Stimulated activated CD8-positive, alpha-beta memory T cell treated with anti-CD3 and anti-CD28 coated beads, Interleukin-2, amount 100 ng/mL, for 48 hours (primary cell): Measurements from ENCODE around the gene SFT2D1.

Source experiments
- DNase-seq, 2 donors: peaks; one replicate each; pipeline ENCODE4 v3.0.0-alpha.2; 2020; ENCODE audit warnings: low read depth in 2 of 2

SFT2D1 gene

DNA sequence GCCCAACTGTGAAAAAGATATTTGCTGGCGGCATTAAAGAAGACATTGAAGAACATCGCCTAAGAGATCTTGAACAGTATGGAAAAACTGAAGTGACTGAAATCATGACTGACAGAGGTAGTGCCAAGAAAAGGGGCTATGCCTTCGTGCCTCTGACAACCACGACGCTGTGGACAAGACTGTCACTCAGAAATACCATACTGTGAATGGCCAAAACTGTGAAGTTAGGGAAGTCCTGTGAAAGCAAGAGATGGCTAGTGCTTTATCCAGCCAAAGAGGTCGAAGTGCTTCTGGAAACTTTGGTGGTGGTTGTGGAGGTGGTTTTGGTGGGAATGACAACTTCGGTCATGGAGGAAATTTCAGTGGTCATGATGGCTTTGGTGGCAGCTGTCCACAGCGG is 7.5 kb downstream of the SFT2D1 start:
- DNase-seq: no peak

DNA sequence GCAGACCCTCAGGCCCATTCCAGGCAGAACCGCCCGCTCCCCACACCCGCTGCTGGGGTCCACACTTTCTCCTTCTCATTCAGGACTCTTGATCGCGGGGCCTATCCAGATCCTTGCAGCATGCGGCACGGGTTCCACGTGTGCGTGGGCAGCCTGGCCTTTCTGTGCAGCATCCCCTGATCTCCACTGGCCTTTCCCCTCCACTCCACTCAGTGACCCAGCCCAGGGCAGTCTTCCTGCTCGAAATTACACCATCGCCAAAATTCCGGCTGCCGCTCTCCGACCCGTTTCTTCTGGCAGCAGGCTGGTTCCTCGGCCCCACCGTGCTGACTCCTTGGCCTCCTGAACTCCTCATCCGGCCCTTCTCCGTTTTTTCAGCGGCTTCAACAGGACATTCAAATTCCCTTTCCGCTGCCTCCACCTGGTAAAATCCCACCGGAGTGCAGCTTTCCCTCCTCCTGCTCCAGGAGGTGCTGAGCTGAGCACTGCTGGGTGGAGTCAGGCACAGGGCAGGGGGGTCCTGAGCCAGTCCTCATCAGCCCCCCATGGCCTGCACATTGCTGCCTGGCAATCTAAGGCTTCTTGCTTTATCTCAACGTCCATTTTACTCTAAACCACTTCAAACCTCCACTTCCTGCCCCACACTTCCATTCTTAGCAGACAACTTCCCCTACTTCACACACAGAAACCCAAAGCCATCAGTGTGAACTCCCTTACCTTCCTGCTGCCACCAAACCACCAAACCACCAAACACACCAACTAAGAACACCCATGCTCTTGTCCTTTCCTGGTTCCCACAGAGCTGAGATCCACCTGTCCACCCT is 9.0 kb downstream of the SFT2D1 start:
- no peak for DNase-seq

DNA sequence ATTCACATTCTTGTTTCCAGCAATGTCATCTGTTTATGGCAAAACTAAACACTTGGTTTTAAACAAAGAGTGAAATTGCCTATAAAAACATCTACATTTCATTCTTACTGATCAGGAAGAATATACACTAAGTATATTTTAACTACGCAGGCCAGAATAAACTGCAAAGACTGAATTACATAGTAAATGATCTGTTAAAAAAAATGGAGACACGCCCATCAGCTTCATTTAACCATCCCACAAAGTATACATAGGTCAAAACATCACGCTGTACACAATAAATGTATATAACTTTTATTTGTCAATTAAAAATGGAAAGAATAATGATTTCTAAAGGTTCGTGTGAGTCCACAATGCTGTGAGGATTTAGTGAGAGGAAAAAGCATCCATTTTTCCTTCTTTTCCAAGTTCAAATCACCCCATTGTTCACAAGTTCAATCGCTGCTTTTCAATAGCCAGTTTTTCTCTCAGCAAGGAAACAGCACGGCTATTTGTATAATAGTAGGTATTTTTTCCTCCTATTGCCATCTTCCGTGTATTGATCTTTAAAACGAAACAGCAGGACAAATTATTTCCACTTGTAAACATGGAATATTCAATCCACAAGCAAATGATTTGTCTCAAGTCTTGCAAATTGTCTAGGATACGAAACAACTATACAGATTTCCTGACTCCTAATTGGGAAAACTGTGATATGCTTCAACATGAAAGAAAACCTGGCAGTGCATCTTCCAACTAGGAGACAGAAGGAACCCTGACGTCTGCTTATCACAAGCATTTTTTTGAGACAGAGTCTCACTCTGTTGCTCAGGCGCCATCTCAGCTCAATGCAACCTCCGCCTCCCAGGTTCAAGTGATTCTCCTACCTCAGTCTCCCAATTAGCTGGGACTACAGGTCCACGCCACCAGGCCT is 10.6 kb downstream of the SFT2D1 start:
- no peak for DNase-seq

DNA sequence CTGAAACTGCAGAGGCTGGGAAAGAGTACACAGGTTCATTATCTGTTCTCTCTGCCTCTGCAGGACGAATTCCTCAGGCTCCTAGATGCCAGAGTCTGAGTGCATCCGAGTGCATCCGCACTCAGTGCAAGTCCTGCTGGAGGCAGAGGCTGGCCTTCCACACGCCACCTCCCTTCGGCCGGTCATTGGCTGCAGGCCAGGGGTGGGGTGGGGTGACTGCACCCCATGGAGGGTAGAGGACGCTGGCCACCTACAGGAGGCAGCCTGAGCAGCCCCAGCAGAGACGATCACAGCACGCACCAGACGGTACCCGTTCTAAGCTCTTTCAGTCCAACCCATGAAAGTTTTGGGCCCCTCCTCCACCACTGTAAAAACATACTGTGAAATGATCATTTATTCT is 11.7 kb downstream of the SFT2D1 start:
- DNase-seq: no peak

DNA sequence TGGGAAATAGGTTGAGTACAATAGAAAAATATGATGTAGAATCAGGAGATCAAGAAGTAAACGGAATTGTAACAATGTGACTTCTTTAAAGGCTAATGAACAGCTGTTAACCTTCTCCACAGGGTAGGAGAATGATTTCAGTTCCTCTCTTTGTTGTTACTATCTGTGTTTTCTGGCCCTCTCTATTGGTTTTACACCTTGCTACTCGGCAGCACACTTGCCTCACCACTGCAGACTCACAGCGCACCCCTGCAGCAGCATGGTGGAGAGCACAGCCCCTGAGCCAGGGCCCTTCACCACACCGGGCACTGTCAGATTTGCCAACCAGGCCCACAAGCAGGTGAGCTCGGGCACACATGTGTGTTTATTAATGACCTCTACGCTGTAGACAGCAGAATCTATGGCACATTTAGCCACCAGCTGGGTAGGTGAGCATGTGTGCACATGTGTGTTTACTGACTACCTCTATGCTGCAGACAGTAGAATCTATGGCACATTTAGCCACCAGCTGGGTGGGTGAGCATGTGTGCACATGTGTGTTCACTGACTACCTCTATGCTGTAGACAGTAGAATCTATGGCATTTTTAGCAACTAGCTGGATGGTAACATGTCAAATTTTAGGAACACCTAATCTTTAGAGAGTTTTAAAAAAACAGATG is 16.8 kb downstream of the SFT2D1 start:
- no peak for DNase-seq

DNA sequence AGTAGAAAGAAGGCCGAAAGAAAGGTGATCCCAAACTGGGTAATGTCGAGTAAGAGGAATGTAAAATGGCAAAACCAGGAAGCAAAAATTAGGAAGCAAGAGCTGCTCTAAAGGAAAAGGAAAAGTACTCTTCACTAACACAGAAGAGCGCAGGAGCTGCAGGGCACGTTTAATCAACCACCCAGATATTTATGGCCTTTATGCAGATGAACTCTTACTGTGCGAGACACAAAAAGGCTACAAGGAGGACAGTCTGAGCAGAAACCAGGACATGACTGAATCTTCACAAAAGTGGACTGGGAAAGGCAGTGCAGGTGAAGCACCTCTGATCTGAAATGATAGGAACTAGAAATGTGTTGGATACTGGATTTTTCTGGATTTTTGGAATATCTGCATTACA is 18.9 kb downstream of the SFT2D1 start:
- no peak for DNase-seq

DNA sequence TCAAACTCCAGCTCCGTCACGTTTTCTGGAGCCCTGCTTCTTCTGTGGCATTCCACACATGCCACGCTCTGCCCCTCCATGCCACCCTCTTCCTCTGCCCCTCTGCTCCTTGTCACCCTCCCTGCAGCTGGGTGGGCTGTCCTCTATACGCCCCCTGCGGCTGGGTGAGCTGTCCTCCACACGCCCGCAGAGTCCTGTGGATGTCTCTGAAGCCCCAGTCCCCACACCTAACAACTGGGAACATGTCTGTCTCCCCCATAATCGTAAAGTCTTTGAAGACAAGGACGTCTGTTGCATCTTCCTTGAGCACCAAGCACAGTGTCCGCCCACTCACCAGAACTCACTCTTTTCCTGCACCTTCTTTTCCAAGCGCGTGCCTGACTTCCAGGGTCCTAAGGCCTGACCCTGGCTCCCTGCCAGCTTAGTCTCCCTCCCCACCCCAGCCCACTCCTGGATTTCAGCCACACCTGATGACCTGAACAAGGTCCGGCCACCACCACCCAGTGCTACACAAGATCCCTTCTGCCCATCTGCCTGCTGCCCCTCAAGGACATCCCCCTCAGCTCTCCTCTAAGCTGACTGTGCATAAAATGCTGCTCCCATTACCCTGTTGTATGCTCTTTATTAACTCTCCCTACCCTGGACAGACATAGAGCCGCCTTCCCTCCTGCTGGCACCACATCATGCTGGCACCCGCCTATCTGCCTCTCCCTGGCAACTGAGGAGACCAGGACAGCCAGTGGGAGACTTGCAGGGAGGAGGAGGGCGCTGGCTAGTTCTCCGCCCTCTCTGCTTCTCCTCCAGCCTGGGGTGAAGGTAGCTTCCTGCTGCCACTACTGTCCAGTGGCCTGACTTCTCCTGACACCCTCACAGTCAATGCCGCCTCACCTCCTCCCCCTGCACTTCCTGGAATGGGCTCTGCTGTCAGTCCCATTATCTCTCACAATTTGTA is 23.4 kb downstream of the SFT2D1 start:
- DNase-seq: no peak

DNA sequence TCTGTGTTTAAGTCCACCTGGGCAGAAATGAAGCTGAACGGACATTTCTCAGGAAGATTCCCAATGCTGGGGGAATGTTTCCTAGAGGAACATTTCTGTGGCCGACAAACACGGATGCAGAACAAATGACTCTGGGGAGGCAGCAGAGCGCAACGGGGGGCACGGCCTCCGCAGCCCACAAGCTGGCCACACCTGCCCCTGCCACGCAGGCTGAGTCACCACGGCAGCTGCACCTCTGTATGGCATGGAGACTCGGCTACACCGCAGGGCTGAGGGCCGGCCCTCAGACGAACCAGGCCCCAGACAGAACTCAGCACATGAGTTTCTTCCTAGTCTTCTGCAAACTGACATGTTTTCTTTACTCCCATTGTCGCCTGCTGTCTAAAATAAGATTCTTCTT is 24.1 kb downstream of the SFT2D1 start:
- DNase-seq: no peak

DNA sequence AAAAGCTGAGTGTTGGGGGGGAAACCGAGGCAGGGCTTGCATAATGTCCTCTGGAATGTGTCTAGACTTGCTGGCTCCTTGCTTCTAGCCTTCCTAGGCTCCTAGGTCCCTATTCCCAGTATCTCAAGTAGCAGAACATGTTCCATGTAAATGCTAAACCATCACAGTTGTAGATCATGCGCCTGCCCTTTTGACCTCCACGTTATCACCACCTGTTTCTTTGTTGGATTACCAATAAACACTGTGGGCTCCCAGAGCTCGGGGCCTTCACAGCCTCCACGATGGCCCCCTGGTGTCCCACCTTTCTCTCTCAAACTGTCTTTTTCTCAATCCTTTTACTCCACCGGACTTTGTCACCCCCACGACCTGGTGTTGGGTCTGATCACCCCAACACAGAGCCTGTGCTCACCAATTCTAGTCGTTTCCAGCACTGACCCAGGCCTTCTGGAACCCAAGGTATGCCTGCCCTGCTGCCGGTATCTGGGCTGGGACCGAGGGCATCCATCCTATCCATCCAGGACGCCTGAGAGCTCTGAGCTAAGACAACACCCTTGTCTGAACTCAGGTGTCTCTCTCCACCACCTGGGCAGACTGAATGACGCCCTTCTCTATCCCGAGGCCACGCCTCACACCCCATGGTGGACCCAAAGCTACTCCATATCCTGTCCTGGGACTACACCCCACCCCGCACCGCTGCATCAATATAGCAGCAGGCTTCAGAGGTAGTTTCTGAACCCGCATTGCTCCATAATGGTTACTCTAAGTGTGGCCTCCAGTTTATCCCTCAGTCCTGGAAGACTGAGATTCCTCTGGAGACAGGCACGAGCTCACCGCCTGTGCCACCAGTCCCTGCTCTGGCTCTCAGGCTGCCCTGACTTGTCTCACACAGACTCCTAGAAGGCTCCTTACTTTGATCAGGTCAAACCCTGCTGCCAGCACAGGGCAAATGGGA is 24.8 kb downstream of the SFT2D1 start:
- no peak for DNase-seq

DNA sequence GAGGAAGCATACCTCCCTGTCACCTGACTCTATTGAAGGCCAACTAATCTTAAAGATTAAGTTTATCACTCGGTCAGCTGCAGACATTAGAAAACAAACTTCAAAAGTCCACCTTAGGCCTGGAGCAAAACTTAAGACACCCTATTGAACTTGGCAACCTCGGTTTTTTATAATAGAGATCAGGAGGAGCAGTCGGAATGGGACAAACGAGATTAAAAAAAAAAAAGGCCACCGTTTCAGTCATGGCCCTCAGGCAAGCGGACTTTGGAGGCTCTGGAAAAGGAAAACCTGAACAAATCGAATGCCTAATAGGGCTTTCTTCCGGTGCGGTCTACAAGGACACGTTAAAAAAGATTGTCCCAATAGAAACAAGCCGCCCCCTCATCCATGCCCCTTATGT is 26.9 kb downstream of the SFT2D1 start:
- DNase-seq: no peak

DNA sequence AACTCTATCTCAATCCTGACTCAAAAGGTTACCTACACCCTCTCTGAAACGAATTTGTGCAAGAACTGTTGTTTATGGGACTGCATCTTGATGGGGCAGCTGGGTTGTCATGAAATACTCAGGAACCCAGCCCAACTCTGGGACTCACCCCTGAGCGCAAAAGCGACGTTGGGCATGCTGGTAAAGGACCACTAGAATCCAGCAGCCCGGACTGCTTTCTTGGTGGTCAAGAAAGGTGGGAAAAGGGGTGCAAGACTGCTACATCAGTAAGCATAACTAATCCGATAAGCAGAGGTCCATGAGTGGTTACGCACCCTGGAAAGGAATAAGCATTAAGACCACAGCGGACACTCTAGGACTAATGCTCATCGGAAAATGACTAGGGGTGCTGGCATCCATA is 27.9 kb downstream of the SFT2D1 start:
- no peak for DNase-seq

DNA sequence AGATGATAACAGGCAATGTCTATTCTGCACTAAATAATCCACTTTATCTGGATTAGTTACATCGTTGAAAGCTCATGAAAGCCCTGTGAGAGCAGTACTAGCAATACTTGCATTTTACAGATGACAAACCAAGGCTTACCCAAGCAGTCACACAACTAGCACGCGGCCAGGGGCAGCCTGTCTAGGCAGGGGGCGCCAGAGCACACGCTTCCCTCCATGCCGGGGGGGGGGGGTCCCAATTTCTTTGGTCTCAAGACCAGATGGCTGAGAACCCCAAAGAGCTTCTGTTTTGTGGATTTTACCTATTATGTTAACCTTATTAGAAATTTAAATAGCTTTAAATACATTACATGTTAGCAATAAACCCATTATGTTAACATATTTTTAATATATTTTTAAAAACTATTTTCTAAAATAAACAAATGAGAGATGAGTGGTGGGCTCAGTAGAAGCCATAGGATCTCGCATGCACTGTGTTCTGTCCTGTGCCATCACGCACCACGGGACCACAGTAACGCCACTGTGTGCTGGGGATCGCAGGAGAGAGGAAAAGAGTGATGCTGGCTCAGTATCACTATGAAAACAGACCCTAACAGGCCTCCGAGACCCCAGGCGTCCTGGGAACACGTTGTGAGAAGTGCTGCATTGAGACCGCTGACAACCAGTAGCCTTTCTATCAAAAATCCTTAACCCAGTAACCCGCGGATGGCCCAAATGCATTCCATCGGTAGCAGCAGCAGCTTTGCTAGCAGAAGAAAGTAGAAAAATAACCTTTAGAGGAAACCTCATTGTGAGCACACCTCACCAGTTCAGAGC is 28.9 kb downstream of the SFT2D1 start:
- DNase-seq: no peak

DNA sequence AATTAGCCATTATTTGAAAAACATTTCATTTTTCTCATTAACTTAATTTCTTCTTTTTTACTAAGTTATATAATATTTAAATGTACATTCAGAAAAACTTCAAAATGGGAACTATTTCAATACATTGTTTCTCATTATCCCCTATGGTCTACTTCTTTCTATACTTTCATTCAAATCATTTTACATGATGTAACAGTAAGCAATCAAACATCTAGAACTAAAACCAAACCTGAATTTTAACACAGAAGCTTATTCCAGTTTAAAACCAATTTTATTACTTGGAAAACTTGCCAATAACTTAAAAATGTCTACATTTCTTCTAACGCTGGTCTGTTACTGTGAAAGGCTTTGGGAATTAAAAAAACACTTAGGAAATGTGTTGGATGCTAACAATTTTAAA is 29.5 kb downstream of the SFT2D1 start:
- no peak for DNase-seq

DNA sequence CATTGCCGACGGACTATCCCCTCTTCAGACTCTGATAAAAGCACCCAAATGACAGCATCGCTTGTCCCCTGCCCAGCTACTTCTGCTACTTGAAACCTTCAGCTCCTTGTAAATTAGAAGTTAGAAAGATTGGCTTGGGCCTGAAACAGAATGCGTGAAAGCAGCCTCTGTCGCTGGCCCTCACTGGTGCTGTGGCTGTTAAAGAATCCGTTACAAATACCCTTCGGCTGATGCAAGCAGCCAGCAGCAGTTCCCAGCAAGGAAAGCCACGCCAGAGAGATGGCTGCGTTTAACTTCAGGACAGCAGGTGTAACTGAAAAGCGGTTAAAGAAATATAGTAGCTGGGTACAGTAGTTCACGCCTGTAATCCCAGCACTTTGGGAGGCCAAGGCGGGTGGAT is 31.7 kb downstream of the SFT2D1 start:
- no peak for DNase-seq

DNA sequence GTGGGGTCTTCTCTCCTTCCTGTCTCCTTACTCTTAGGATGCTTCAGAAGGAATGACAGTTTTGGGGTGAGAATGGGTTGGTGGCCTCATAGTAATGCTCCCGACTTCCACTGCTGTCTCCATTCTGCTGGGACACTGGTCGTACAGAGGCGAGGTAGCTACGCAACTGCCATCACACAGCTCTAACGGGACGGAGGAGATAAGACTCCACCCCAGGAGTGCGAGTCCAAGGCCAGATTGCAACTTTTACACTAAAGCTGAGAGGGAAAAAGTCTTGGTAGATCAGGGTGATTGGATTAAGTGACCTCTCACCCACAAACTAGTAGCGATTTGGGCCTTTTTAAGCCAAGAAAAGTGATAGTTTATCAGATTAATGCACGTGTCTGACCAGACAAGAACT is 32.4 kb downstream of the SFT2D1 start:
- DNase-seq: no peak

DNA sequence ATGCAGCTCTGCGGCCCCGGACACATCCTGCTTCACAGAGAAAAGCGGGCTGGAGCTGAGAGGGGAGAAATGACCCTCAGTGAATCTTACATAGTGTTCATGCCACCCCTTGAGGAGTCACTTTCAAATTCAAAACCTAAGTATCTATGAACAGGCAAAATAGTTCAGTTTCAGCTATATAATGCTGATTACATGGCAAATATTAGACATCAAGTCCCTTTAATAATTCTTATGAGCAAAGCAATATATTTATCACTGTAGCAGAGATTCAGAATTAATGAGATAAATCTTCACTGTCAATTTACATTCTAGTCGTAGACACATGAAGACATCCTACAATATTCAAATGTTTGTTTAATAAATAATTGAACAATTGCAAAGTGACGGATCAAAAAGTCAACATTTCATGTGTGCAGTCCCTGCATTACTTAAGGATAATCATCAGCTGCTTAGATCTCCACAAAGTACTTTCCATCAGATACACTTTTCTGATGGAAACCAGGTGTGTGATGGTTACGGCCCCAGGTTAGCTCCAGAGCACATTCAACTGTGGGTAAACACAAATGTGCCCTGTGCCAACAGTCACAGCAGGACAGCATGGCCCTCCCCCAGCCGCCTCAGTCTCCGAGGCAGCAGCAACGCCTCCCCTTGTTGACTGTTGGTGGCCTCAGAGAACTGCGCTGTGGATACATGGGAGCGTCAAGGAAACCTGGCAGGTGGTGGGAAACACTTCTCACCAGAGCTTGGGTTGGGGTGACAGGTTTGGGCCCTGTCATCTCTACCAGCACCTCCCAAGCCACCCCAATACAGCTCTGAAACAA is 33.4 kb downstream of the SFT2D1 start:
- DNase-seq: no peak

DNA sequence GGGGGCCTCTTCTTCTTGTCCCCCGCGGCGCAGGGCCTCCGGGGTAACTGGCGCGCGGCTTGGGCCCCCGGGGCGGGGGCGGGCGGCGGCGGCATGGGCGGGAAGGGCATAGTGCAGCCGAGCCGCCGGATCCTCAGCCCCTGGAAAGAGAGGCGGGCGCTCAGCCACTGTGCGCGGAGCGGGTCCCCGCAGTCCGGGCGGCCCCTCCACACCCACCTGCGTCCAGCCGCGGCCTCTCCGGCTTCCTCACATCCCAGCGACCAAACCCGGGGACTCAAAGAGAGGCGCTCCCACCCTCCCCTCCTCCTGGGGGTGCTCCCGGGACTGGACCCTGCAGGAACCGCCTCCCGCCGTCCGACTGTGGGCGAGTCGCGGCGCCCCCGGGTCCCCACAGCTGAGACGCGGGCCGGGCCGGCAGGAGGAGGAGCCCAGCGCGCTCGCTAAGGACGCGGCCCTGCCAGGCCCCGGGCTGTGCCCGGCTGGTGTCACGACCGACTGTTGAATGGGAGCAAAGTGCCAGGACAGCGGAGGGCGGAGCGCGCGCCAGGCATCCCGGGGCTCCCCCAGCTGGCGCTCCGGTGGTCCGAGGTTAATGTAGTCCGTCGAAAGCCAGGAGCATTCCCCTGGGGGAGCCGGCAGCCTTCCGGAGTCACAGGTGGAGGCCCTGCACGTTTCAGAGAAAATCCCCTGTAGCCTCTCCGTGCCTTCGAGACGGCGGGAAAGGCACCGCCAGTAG is 34.1 kb downstream of the SFT2D1 start, which contains the start of gene PRR18:
TSS of gene PRR18 (minus strand) at position 360 of the 736 bp plus-strand sequence. CDS start at position 110, 250 bp downstream.
- no peak for DNase-seq
